ENCODE results near the gene GPALPP1.

DNA sequence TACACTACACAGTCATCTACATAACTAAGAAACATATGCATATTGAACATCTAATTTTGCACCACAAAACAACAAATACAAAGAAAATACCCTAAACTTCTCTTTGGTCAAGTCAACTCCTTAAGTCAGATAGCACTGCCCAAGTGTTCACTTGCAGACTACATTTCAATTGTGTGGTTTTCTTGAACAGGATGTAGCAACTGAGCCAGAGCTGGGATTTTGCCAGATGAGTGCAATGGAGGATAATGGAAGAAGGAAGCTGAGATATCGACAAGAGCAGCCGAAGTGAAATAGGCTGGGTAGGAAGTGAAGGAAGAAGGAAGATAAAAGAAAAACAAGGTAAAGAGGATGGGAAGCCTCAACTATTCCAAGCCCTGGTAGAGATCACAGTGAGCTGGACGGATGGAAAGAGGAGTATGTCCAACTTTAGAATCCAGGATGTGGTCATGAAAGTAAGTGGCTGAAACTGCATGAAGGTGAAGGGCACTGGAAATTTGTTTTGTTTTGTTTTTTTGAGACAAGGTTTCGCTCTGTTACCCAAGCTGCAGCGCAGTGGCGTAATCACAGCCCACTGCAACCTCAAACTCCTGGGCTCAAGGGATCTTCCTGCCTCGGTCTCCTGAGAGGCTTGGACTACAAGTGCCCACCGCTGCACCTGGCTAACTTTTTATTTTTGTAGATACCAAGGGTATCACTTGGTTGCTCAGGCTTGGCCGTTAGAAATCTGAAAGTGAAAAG lies 15.1 kb upstream of the GPALPP1 start:
- TF ChIP-seq, protein P1, sequence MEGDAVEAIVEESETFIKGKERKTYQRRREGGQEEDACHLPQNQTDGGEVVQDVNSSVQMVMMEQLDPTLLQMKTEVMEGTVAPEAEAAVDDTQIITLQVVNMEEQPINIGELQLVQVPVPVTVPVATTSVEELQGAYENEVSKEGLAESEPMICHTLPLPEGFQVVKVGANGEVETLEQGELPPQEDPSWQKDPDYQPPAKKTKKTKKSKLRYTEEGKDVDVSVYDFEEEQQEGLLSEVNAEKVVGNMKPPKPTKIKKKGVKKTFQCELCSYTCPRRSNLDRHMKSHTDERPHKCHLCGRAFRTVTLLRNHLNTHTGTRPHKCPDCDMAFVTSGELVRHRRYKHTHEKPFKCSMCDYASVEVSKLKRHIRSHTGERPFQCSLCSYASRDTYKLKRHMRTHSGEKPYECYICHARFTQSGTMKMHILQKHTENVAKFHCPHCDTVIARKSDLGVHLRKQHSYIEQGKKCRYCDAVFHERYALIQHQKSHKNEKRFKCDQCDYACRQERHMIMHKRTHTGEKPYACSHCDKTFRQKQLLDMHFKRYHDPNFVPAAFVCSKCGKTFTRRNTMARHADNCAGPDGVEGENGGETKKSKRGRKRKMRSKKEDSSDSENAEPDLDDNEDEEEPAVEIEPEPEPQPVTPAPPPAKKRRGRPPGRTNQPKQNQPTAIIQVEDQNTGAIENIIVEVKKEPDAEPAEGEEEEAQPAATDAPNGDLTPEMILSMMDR (IDR thresholded peaks at IDR 0.05; ENCODE audit: low read depth, low read length, poor library complexity, severe bottlenecking), result no peak
- TF ChIP-seq EZH2phosphoT487 (IDR thresholded peaks at IDR 0.05; ENCODE audit: borderline replicate concordance, low read length), result no peak

Measured in DOHH2 (cell line).